NCI-H2196 (cell line): Measurements from ENCODE around the gene TTLL13.
"Not testable (repeated sequence)": the region's sequence is repeated elsewhere in the genome, so short reads cannot be mapped to it uniquely, and the experiment has no call there.

ENCODE experiments used
- DNase-seq: peaks from one replicate; lab custom pipeline; 2025; ENCODE audit not compliant: unreplicated experiment; lab: John Stamatoyannopoulos, UW

The TTLL13 gene

DNA sequence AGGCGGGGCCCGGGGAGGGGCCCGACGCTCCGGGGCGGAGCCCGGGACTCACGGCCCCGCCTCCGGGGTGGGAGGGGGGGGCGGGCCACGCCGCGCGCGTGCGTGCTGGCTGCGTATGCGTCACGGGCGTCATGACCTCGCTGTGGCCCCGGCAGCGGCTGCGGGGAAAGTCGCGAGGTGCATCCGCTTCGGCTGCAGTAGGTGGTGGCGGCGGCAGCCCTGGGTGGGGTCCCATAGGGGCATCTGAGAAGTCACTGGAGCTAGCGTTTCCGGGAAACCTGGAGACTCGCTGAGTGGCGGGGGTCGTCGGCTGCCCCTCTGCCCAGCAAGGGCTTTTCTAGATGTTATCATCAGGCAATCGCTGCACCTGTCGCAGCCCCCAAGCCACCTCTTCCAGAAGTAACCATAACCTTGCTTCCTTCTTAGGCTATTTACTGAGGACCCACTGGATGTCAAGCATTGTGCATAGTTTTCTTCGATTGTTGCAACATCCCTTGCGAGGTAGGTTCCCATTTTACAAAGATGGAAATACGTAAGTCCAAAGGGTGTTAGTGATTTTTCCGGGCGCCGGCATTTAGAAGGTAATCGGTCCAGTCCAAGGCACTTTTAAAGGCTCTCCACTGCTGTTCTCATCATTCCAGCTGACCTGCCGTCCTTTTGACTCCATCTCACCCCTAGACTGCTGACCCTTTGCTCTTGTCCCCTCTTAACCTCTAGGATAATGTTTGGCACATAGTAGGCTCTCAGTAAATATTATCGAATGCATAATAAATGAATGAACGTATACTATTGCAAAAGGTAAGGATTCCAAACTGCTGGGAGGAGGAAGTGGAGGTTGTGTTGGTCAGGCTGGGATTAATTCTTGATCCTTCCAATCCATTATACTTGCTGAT lies 15.0 kb upstream of the TTLL13 start, which contains the start of gene GDPGP1:
GDPGP1 (plus strand) TSS at position 114 of the 893 bp plus-strand sequence. CDS start 6,700 bp downstream, outside the sequence.
- no peak for DNase-seq

DNA sequence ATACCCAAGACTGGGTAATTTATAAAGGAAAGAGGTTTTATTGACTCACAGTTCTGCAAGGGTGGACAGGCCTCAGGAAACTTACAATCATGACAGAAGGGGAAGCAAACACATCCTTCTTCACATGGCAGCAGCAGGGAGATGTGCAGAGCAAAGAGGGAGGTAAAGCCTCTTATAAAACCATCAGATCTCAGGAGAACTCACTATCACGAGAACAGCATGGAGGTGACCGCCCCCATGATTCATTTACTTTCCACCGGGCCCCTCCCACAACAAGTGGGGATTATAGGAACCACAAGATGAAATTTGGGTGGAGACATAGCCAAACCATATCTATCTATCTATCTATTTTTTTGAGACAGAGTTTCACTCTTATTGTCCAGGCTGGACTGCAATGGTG lies 10.0 kb upstream of the TTLL13 start:
- no peak for DNase-seq

DNA sequence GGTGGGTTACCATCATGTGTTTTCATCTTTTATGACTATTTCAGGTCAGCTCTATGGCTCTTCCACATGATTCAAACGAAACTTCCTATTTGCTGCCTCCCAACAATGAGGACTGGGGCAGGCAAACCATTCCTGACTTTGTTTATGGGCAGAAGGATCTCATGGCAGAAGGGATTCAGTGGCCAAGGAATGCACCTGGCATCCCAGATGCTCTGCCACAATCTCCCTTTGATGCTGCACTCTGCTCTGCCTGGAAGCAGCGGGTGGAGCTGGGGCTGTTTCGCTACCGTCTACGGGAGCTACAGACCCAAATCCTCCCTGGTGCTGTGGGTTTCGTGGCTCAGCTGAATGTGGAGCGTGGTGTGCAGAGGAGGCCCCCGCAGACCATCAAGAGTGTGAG lies 8.5 kb upstream of the TTLL13 start:
- DNase-seq: no peak

DNA sequence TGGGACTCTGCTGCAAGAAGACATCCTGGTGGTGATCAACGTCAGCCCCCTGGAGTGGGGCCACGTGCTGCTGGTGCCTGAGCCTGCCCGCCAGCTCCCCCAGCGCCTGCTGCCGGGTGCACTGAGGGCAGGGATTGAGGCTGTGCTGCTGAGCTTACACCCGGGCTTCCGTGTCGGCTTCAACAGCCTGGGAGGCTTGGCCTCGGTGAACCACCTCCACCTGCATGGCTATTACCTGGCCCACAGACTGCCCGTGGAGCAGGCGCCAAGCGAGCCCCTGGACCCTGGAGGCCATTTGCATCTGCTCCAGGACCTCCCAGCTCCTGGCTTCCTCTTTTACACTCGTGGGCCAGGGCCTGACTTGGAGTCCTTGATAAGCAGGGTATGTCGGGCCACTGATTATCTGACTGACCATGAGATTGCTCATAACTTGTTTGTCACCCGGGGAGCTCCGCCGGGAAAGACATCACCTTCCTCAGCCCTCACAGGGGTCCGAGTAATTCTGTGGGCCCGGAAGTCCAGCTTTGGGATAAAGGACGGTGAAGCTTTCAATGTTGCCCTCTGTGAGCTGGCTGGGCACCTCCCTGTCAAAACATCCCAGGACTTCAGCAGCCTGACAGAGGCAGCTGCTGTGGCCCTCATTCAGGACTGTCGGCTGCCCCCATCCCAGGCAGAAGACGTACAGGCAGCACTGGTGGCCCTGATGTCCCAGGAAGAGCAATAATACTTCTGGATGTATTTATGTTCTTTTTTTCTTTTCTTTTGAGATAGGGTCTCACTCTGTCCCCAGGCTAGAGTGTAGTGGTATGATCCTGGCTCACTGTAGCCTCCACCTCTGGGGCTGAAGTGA lies 7.8 kb upstream of the TTLL13 start:
- DNase-seq: no peak

DNA sequence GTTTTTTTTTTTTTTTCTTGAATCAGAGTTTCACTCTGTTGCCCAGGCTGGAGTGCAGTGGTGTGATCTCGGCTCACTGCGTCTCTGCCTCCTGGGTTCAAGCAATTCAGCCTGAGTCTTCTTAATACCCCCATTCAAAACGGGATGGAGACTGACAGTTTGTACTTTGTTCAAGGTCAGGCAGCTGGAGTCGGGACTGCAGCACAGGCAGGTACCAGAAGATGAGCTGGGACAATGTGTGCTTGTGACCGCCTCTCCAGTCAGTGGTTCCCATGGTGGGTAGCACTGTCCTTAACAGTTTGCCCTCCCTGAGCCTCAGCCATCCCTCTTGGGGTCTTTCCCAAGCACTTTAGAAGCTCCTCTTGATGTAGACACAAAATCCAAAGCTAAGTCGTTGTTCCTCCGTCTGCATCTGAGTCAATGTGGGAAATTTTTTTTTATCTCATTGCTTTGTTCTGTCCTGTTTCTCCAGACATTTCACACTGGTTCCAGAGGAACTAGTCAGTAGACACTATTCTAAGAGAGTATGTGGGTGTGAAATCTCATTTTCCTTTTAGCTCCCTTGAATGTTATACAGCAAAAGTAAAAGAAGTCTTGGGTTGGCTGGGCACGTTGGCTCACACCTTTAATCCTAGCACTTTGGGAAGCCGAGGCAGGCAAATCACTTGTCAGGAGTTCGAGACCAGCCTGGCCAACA lies 5.3 kb upstream of the TTLL13 start:
- no peak for DNase-seq

DNA sequence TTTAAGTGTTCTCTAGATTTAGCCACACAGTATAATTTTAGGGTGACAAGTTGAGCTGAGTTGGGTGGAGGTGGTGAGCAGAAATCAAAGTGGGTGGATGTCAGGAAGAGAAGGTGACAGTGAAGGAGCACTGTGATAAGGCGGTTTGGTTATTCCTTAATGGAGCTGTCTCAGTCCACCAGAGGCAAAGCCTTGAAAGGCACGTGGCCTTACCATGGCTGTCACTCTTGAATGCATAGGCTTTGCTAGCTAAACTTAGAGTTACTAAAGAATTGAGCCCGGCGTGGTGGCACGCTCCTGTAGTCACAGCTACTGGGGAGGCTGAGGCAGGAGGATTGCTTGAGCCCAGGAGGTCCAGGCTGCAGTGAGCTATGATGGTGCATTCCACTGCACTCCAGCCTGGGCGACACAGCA lies 560 bp upstream of the TTLL13 start:
- DNase-seq: no peak

DNA sequence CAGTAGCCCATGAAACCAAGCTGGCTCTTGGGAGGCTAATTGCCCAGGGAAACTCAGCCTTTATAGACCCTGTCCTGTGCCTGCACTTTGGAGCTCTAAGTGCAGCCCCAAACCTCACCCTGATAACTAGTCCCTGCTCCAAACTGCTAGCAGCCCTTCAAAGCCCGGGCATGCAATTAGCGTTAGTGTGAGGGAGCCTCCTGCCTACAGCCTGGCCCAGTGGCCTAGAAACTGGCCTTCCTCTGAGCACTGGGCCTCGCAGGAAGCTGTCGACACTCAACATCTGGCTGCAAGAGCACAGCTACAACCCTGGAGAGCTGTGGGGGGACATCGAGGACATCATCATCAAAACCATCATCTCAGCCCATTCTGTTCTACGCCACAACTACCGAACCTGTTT lies 8.4 kb downstream of the TTLL13 start:
- no peak for DNase-seq

DNA sequence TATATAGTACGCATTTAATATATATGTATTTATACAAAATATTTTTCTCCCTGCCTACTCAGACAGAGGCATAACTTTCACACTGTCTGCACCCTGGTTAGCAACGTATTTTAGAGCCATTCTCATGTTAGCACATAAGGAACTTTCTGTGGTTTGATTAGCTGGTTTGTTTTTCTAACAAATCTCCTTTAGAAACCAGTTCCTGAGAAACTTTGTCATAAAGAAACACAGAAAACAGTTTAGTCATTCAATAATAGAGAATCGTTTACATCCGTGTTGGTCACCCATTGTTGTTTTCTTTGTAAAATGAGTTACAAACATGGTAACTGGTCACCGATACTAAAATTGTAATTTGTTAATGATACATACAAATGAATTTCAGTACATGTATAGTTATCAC lies 10.2 kb downstream of the TTLL13 start:
- DNase-seq: no peak

DNA sequence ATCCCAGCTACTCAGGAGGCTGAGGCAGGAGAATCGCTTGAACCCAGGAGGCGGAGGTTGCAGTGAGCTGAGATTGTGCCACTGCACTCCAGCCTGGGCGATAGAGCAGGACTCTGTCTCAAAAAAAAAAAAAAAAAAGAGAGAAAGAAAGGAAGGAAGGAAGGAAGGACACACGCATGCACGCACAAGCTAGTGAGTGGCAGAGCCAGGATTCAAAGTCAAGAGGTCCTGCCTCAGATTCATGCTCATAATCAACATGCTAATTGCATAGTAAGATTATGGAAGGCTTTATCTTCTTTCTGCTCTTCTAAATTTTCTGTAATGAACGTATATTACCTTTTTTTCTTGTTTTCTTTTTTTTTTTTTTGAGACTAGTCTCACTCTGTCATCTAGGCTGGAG lies 11.4 kb downstream of the TTLL13 start:
- DNase-seq: not testable (repeated sequence)

DNA sequence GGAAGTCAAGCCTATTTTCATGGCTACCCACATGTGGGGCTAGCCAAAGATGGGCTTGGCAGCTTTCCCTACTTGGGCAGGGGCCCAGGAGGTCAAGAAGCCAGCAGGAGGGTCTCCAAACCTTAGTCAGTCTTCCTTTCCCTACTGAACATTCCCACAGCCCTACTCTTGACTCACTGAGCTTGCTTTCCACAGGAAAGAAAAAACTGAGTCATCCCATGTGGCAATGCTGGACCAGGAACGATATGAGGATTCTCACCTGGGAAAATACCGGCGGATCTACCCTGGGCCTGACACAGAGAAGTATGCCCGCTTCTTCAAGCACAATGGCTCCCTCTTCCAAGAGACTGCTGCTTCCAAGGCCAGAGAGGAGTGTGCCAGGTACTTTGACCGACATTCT lies 12.5 kb downstream of the TTLL13 start:
- DNase-seq: no peak

DNA sequence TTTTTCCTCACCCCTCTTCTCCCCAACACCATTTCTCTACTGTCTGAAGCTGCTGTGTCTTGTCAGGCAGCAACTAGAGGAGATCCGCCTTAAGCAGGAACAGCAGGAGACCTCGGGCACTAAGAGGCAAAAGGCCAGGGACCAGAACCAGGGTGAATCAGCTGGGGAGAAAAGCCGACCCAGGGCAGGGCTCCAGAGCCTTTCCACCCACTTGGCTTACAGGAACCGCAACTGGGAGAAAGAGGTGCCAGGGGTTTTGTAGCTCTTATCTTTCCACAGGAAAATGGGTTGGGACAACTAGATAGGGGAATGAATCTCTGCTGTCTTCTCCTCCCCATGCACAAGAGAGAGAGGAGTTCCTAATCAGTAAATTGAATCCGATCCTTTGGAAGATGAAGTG lies 13.1 kb downstream of the TTLL13 start:
- DNase-seq: no peak

DNA sequence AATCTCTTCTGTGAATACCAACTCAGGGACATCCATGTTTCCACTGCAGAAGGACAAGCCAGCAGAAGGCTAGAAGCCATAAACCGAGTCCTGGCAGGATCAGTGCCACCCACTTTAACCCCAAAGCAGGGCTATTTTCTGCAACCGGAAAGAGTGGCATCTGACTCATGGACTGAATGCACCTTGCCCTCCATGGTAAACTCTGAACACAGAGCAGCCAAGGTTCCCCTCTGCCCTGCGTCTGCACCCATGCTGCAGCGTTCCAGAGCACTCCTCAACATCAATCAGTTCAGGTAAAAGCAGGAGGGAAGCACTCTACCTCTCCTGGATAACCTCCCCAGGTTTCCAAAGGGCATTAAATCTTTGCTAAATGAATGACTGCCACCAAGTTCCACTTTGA lies 15.3 kb downstream of the TTLL13 start:
- no peak for DNase-seq

DNA sequence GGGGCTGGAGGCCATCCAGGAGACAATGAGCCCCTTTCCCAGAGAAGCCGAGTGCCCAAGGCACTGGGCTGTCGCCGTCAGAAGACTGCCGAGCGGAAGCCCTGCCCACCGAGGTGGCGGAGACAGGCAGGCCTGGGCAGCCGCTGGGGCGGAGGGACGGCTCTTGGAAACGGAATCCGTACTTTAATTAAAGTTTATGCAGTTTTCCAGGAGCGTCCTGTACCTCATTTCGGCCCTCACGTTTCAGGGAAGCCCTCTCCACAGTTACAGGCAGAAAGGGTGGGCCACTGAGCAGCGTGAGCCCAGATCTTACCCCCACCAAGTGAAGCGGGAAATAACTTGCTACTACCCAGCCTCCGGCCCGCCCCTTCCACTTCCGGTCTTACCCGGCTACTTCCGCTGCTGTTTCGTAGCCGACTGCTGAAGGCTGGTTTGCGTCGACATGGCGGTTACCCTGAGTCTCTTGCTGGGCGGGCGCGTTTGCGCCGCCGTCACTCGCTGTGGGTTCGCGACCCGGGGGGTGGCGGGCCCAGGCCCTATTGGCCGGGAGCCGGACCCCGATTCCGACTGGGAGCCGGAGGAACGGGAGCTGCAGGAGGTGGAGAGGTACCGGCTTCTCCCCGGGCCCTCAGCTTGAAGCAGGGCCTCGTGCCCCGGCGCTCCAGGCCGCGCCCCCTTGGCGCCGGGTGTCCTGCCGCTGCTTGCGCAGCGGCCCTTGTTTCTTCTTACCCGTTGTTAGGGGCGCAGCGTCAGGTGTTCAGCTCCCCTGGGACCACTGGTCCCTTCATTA lies 16.1 kb downstream of the TTLL13 start, which contains the start of gene NGRN:
NGRN (plus strand) TSS at position 402 of the 790 bp plus-strand sequence; CDS start at position 443, 41 bp downstream.
- DNase-seq: peak; percentile 72

DNA sequence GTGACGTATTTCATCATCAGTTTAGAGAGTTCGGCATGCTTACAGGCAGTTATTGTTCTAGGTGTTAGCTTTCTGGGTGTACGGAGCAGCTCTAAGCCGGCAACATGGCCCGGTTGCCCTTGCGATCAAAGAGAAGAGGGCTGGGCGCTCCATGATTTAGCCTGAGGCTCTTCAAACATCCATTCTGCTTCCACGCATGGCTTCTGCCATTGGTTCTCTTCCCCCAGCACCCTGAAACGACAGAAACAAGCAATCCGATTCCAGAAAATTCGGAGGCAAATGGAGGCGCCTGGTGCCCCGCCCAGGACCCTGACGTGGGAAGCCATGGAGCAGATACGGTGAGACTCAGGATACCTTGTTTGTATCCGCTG lies 16.7 kb downstream of the TTLL13 start:
- DNase-seq: peak; percentile 11

DNA sequence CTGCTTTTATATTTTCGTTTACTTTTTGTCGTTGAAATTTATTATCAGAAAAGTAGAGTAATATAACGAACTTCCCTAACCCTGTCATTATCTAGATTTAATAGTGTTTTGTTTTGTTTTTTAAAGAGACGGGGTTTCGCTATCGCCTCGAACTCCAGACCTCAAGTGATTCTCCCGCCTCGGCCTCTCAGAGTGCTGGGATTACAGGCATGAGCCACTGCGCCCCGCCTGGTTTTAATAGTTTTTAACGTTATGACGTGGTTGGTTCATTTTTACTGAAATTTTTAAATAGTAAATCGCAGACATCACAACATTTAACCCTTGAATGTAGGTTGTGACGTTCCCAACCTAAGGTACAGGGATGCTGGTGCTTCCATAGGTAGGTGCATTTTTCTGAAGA lies 17.1 kb downstream of the TTLL13 start:
- no peak for DNase-seq

DNA sequence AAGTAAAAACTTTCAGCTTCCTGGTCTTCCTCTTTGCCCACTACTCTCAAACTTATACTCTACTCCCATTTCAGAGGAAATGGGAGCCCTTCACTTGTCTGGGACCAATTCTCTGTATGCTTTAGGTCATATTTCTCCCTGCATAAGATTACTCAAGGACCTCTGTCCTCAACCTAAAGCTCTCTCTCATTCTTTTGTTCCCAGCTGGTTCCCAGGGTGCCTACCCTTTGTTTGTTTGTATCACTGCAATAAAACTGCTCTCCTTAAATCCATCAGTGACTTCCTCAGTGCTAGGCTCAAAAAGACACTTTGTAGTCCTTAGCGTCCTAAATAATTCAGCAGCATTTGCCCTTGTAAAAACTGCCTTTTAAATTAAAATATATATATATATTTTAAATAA lies 19.1 kb downstream of the TTLL13 start:
- DNase-seq: no peak

DNA sequence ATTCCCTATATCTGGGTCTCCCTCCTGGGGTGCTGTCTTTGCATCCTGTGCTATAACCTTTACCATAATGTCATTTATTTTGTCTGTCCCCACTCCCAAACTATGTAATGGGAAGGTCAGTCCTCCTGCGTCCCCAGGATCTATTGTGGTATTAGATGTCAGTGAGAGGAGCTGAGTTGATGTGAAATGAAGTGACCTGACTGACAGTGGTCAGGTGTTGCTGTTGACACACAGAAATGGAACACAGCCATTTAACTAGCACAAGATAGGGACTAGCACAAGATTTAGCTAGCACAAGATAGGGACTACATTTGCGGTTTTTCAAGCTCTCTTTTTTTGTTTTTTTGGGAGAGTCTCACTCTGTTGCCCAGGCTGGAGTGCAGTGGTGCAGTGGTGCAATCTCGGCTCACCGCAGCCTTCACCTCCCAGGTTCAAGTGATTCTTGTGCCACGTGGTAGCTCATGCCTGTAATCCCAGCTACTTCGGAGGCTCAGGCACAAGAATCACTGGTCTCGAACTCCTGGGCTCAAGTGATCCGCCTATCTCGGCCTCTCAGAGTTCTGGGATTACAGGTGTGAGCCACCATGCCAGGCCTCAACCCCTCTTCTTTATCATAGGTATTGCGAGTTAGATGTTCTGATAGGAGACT lies 21.3 kb downstream of the TTLL13 start:
- DNase-seq: no peak

DNA sequence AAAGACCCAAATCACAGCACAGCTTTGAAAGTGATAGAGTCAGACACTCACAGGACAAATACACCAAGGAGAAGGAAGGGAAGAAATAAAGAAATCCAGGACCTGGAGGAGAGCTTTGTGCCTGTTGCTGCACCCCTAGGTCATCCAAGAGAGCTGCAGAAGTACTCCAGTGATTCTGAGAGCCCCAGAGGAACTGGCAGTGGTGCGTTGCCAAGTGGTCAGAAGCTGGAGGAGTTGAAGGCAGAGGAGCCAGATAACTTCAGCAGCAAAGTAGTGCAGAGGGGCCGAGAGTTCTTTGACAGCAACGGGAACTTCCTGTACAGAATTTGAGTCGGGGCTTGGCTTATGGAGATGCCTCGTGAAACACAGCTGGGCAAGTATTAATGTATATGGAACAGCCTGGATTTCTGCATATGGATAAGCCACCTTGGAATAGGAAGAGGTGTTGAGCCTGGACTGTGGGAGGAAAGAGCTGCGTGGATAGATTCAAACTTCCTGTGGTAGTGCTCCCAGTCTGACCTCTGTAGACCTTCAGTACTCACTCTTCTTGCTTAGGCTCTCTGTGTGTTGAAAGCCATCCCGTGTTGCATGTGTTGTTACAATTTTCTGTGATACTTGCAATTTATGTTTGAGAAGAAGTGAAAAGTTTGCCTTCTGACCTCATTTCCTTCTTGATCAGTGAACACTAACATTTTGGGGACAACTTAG lies 22.3 kb downstream of the TTLL13 start:
- DNase-seq: no peak

DNA sequence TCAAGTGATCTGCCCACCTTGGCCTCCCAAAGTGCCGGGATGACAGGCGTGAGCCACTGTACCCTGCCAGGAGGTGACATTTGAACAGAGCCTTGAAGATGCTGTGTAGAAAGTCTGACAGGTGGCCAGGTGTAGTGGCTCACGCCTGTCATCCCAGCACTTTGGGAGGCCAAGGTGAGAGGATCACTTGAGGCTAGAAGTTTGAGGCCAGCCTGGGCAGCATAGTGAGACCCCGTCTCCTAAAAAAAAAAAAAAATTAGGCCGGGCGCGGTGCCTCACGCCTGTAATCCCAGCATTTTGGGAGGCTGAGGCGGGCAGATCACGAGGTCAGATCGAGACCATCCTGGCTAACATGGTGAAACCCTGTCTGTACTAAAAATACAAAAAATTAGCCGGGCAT lies 29.1 kb downstream of the TTLL13 start:
- not testable (repeated sequence) for DNase-seq
